HCEC 1CT (cell line): ENCODE data around the gene ATL2.
"Not testable (repeated sequence)": the region's sequence is repeated elsewhere in the genome, so short reads cannot be mapped to it uniquely, and the experiment has no call there.

ENCODE experiments used
- DNase-seq: peaks from one replicate; pipeline ENCODE4 v3.0.0-alpha.2; 2017

The ATL2 gene

DNA sequence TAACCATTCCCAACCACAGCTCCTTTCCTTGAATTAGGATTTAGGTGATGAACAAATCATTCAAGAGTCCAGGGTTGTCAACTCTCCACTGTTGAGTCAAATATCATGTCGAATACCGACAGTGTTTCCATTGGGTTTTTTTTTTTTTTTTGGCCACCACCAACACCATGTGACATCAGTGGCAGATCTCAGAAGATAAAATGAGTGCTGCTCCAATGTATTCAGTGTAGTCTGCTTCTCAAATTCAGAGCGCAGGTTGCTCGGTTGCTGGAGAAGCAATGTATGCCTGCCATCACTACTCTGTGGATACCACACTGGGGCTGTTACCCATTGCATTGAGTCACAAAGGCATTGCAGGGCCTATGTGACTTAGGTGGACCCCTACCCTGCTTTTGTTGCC, 10.8 kb upstream of the ATL2 start:
- no peak for DNase-seq

DNA sequence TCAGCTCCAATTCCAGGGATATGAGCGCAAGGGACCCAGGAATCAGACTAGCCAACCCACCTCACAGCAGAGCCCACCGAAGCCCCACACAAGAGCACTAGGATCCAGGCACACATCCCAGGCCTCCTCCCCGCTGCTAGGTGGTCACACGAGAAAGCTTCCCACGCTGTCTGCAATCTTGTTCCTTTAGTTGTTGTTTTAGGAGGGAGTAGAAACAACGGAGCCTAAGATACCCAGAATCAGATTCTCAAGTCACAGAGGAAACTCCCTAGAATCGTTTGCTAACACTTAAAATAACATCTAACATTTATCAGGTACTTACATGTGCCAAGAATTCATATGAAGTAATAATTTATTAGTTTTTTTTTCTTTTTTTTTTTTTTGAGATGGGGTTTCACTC, 9.7 kb upstream of the ATL2 start:
- DNase-seq: no peak

DNA sequence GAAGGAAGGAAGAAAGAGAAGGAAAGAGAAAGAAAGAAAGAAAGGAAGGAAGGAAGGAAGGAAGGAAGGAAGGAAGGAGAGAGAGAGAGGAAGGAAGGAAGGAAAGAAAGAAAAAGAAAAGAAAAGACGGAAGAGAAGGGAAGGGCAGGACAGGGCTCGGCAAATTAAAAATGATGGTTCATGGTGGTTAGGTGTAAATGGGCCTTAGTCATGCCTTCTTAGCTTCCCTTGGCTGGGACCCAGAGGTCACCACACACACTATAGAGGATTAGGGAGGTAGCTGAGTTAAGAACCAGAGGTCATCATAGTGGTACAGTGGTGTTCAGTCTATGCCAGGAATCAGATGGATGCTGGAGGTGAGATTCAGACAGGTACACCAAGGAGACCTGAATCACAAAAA, 9.3 kb upstream of the ATL2 start:
- no peak for DNase-seq

DNA sequence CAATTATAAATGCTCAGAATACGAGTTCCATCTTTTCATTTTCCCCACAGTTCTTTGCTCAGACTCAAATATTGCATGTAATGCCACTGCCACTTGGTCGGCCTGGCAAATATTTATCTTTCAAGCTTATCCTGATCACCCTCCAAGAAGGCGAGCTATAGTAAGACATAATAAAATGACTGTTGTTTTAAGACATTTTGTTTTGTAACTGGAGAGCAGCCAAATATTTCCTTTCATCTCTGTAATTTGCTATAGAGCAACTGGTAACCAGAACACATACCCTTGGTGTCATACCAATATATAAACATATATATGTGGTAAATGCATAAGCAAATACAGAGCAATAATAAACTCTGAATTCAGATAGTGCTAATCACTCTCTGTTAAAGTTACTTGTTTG, 7.3 kb upstream of the ATL2 start:
- DNase-seq: no peak

DNA sequence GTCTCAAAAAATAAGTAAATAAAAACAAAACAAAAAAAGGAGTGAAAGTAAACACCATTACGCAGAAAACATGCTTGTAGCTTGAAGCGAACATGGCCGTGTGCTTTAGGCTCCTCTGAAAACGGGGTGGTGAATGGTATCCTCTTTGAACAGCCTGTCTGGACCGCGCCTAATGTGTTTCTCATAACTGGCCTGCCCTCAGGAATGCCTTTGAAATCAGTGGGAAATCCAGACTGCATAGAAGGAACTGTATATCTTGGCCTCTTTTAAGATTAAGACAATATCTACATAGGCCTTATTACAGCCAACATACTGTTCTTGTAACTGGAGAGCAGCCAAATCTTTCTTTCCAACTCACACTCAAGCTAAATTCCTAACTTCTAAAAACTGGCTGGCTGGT, 6.7 kb upstream of the ATL2 start:
- not testable (repeated sequence) for DNase-seq

DNA sequence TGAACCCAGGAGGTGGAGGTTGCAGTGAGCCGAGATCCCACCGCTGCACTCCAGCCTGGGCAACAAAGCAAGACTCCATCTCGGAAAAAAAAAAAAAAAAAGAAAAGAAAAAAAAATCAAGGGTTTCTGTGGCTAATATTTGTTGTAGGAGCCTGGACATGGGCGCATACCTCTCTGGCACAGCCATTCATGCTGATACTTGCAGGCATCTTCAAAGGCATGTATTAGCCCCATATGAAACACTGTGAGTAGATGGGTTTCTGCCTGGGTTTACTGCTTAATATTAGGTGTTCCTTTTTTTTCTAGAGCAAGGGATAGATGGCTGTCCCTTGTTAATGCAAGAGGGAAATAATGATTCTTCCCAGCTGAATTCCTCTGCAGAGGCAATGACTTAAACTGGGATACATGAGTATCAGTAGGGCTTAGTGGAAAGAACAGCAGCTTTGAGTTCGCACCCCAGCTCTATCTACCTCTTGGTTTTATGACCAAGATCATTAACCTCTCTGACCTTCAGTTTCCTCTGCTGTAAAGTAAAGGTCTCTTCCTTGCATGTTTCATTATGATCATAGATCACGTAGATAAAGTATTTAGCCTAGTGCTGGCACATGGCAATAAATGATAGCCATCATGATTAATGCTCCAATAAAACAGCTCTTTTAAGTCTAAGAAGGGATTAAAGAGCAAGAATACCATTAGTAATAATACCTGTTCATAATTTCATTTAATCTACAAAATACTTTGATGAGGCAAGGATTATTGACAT, 4.5 kb upstream of the ATL2 start:
- DNase-seq: no peak

DNA sequence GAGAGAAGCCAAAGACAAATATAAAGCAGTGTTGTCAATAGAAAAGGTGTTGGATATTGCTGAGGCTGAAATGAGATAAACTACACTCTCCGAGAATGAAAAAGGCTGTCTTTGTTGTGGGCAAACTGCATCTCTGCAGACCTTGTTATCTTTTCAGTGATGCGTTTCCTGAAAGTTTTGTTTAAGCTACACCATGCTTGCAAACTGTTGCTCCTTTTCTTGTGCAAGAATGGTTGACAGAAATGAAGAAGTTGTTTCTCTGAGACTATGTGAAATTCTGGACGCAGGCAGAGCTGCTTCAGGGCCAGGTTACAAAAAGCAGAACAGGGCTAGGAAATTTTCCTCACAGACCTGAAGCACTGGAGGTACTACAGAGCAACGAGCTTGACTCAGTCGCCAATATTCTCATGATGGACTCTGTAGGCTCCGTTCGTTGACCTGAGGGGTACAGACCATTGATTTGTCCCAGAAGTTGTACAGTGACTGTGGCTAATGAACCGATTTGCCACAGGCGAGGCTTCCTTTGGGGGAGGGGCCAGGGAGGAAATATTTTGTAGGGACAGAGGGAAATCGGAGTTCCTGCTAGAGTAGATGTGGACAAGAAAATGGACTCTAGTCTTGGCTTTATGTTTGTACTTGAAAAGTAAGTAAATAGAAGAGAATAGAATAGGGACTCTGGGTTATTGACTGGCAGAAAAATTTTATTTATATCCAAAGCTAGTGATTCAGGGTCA, 3.5 kb upstream of the ATL2 start:
- DNase-seq: no peak

DNA sequence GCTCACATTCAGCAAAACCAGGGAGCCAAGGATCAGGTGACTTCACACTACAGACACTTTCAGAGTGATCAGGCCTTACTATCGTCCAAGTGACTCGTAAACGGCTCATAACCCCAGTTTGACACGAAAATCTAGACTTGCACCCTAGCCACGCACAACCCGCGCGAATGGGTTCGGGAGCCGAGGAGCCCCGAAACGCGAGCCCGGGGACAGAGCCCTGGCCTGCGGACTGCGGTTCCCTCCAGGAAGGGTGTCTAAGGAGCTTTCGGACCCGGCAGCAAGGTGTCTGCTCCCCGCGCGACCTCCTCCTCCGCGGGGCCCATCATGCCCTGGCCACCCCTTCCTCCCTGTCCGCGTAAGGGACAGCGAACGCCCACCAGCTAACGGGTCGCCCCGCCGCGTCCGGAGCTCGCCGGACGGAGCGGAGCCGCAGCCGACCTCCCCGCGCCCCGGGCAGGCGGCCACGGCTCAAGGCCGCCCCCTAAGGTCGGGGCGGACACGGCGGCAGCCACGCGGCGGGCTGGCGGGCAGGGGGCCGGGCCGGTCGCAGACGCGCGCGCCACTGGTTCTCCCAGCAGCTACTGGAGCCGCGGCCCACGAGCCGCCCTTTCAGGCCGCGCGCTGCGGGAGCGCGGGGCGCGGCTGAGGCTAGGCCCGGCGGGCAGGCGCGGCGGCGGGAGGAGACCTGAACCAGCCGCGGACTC, 575 bp downstream of the ATL2 start:
- DNase-seq: peak; percentile 60

DNA sequence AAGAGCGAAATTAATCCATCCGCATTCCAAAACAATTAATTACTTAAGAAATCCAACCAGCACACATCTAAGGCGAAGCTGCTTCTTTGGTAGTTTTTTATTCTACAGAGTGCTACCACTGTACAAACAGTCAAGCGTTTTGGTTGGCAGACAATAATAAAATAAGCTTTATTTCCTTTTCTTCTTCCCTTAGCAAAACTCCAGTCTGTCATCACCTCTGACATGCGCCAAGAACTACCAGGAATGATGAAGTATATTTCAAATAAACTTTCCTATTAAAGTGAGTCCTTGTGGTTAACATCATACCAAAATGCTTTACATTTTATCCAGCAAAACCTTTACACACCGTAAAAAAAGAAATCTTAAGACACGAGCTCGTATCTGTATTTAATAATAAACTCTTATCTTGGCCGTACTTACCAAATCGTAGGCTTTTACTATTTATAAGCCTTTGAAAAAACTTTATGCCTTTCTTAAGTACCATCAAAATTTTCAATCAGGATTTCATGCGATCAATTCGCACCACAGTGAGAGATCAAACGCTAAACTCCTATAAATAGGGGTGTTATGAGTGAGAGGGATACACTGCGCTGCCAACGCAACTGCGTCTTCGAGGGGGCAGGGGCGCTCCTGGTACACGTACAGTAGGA, 1.3 kb downstream of the ATL2 start:
- DNase-seq: peak; percentile 69

DNA sequence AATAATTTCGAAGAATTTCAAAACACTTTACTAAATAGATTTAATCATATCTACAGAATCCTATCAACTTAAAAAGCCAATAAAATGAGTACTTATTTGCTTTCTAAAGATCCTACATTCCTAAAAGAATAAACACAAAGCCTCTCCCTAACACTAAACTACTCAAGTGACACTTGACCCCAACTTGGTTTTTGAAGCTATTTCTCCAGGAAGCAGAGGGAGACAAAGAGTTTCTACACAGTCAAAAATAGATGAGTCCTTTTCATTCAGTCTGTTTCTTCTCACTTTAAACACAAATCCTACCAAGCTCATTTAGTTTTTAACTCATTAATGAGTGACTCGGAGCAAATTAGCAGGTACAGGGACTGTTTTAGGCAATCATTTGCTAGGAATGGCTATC, 2.1 kb downstream of the ATL2 start:
- DNase-seq: peak; percentile 4

DNA sequence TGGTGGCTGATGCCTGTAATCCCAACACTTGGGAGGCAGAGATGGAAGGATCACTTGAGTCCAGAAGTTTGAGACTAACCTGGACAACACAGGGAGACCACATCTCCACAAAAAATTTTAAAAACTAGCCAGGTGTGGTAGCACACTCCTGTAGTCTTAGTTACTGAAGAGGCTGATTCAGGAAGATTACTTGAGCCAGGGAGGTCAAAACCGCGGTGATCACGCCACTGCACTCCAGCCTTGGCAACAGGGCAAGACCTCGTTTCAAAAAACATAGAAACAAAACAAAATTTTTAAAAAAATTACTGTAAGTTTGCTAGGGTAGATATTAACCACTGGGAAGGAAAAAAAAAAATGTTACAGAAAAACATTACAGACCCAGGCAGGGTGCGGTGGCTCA, 5.8 kb downstream of the ATL2 start:
- DNase-seq: no peak

DNA sequence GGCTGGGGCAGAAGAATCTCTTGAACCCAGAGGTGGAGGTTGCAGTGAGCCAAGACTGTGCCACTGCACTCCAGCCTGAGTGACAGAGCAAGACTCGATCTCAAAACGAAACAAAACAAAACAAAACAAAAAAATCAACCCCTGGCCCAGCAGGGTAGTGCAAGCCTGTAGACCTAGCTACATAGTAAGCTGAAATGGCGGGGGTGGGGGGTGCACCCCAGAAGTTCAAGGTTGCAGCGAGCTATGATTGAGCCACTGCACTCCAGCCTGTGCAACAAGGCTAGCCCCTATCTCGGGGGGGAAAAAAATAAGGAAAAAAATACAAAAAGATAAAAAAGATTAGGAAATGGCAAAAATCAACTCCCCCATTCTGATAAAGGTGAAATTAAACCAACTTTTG, 6.4 kb downstream of the ATL2 start:
- no peak for DNase-seq

DNA sequence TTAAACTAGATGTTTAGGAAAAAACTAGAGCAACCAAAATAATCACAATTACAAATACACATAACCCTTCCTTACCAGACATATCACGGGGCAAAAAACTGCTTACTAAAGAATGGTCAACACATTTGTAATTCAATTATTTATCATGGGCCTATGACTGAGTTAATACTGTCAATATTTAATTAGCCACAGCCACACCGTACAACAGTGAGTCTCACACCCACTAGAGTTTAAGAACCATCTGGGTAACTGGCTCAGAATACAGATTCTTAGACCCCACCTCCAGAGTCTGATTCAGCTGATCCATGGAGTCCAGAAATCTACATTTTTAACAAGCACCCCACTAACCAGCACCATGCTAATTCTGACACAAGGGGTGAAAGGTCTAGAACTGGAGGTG, 14.8 kb downstream of the ATL2 start:
- no peak for DNase-seq

DNA sequence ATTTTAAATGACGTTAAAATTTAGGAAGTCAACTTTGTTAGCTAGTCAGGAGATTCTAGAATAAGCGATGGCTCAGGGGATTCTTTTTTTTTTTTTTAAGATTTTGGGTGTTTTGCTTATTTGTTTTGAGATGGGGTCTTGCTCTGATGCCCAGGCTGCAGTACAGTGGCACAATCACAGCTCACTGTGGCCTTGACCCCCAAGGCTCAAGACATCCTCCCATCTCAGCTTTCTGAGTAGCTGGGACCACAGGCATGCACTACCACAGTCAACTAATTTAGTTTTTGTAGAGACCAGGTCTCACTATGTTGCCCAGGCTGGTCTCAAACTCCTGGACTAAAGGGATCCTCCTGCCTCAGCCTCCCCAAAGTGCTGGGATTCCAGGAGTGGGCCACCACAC, 16.9 kb downstream of the ATL2 start:
- no peak for DNase-seq

DNA sequence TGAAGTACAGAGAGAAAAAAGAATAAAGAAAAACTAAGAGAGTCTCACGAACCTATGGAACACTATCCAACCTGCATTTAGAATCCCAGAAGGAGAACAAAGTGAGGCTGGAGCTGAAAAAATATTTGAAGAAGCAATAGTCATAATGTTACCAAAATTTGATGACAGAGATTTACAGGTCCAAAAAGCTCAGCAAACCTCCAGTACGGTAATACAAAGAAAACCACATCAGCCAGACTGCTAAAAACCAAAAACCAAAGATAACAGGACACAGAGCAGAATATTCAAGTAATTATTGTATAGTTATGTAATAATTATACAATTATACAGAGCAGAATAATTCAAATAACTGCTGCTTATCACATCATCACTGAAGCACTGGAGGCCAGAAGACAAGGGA, 23.7 kb downstream of the ATL2 start:
- DNase-seq: no peak

DNA sequence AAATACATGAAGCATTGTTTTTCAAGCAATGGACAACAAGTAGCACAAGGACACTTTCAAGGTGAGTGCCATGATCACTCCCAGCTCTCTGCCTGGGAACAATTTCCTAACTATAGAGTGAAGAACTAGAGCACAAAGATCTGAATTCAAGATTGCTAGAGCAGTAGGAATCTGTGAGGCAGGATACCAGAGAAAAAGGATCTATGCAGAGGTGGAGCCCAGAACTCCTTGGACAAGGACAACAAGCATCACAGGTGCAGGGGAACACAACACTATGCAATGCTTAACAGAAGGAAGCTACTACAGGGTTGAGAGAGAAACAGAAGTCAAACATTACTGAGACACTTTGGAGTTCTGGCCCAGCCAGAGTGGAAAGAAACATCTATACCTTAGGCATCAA, 24.7 kb downstream of the ATL2 start:
- DNase-seq: no peak

DNA sequence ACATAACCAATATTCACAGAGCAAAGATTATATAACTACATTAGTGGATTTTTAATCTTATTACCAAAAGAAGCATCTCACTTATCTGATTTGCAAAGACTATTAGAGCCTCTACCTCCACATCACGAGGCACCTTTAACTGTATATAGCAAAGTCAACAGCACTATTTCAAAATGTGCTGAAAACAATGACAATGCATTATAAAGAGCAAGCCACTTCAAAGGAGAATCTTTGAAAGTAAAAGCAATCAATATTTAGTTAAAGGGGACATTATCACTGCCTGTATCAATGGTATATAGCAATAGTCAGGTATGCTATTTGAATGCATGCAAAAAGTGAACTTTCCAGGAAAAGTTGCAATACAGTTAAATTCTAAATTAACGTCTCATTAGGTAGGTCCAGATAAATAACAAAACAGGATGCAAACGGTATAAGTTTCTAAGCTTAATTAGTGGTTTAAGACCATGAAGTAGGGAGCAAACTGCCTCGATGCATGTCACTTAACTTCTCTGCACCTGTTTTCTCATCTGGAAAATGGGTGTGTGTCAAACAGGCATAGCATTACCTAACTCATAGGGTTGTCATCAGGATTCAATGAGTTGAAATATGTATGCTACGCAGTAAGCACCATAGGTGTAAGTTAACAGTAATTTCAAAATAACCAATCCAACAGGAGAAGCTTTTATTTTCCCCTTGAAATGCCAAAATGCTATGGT, 31.6 kb downstream of the ATL2 start:
- no peak for DNase-seq

DNA sequence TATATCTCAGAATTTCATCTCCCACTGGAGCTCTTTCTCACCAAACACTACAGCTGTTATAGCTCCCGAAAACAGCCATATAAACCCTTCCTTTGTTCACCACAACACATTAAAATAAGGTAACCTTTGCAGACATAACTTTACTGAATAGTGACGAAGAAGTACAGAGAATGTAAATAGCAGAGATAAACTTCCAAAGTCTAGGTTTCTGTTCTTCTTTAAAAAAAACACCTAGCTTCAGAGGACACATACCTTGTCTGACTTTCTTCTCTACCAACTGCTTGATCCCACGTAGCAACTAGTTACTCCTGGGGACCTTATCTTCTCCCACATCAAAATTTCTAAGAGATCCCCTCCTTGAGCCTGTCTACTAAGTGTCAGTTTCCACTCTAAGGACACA, 32.3 kb downstream of the ATL2 start:
- DNase-seq: no peak

DNA sequence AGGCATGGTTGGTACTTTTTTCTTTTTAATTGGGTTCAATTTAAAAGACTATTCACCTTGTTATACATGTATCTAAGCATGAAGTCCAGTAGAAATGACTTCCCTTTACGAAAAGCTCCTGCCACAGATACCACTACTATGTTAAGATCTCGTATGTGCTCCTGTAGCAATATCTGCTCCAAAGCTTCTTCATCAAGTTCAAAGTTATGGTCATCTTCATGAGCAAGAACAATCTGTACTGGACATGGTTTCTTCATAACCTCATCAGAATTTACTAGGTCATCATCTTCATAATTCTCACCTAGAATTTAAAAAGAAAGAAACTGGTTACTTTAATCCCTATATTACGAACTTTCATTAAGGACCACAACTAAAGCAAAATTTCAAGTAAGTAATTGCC, 33.9 kb downstream of the ATL2 start:
- DNase-seq: no peak

DNA sequence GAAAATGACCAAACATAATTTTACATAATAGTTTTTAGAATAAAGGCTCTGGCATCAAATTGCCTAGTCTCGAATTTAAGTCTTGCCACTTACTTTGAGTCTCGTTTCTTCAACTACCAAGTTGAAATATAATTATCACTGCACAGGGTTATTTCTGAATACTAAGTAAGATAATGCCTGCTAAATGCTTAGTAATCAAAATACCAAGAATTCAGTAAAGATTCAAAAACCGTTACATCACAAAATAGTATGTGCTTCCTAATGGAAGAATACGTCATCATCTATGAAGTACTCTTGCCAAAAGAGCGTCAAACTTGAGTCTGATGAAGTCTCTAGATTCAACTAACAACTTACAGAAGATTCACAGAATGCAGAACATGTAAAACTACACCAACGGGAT, 40.5 kb downstream of the ATL2 start:
- DNase-seq: no peak

DNA sequence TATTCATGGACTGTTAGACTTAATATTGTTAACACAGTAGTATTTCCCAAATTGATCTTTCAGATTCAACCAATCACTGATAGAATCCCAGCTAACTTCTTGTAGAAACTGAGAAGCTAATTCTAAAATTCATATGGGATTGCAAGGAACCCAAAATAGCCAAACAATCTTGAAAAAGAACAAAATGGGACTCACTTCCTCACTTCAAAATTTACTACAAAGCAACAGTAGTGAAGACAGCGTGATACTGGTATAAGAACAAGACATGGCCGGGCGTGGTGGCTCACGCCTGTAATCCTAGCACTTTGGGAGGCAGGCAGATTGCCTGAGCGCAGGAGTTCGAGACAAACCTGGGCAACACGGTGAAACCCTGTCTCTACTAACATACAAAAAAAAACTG, 46.3 kb downstream of the ATL2 start:
- no peak for DNase-seq

DNA sequence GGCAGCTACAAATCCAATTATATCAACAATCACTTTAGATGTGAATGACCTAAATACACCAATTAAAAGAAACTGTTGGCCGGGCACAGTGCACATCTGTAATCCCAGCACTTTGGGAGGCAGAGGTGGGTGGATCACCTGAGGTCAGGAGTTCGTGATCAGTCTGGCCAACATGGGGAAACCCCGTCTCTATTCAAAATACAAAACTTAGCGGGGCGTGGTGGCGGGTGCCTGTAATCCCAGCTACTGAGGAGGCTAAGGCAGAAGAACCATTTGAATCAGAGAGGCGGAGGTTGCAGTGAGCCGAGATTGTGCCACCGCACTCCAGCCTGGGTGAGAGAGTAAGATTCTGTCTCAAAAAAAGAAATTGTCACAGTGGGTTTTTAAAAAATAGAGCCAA, 49.5 kb downstream of the ATL2 start:
- no peak for DNase-seq

DNA sequence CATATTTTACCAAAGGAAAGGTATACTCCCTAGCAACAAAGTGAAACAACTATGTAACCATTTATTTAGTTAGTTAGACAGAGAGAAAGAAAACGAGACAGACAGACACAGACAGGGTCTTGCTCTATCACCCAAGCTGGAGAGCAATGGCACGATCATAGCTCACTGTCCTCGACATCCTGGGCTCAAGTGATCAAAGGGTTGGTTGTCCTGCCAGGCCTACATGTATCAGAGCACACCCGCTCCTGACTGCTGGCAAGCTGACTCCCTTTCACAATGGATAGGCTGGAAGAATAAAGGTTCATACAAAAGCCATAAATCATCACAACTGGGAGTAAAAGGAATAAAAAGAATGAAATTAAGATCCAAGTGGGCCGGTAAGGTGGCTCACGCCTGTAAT, 53.5 kb downstream of the ATL2 start:
- DNase-seq: no peak
